ENCODE measurements around the gene PRPH. TPM values are rescaled to one million over a fixed set of nuclear protein-coding genes. Genes with fewer than 3 reads are reported as not detected.

PRPH gene
- polyA plus RNA-seq, 1 donor (not counting 4 experiments of a cell fraction or from before 2014, with no cell fraction given) = 0.05 TPM

- TF ChIP-seq EZH2 (IDR thresholded peaks at IDR 0.05; ENCODE audit: low read length) (no peak), CTCF (optimal IDR thresholded peaks at IDR 0.05 in 1 of 3, IDR thresholded peaks at IDR 0.05 in 1 of 3, conservative IDR thresholded peaks at IDR 0.05 in 1 of 3; ENCODE audit: extremely low read depth in 1 of 3, insufficient read depth in 2 of 3, low read length in 3 of 3) (no peak)
Observed at GRCh38 chr12:49338830-49339463, 44.0 kb downstream of the PRPH start.

GRCh38 chr12:49339464-49339861 lies 44.5 kb downstream of the PRPH start:
- no peaks in the 10 kb centered on the region for H4K20me1 ChIP-seq (ENCODE audit: control insufficient read depth, extremely low read depth, insufficient read depth, low read length)
- H2AFZ ChIP-seq (ENCODE audit: control insufficient read depth, low read length) = no peak overlapping the region
- H3K4me1 ChIP-seq (ENCODE audit: control insufficient read depth, extremely low read depth, insufficient read depth, low read length) = peaks cover 13% of the 10 kb centered on the region
- dilution Hi-C loops (cut with MboI; ENCODE audit: extremely low pct_ligation_motif_present, low sequenced_read_pairs) = no loop called here
- no peaks in the 10 kb centered on the region for H3K79me2 ChIP-seq (ENCODE audit: control insufficient read depth, insufficient read depth, low read length)
- DNase-seq (ENCODE audit: low read depth, low spot score) = no peak
- no peaks in the 10 kb centered on the region for H3K9me3 ChIP-seq (ENCODE audit: control insufficient read depth, low read depth, low read length)
- H3K36me3 ChIP-seq (ENCODE audit: control insufficient read depth in 2 of 2, extremely low read depth in 1 of 2, insufficient read depth in 2 of 2, low read length in 2 of 2) = no peaks in the 10 kb centered on the region
- H3K27me3 ChIP-seq (ENCODE audit: control insufficient read depth, extremely low read depth, insufficient read depth, low read length) = peaks cover 53% of the 10 kb centered on the region
- no peak overlapping the region for H3K4me3 ChIP-seq (ENCODE audit: control insufficient read depth in 2 of 3, extremely low read depth in 1 of 3, insufficient read depth in 2 of 3, low read depth in 1 of 3, low read length in 3 of 3)
- no peaks in the 10 kb centered on the region for H3K9me1 ChIP-seq (ENCODE audit: control insufficient read depth, extremely low read depth, insufficient read depth, low read length)
- H3K9ac ChIP-seq (ENCODE audit: control insufficient read depth, extremely low read depth, insufficient read depth, low read length) = no peak overlapping the region
- FAIRE-seq = no peak
- H3K27ac ChIP-seq (ENCODE audit: control insufficient read depth, insufficient read depth, low read length) = no peak overlapping the region
- TF ChIP-seq EZH2 (IDR thresholded peaks at IDR 0.05; ENCODE audit: low read length) = no peak
- TF ChIP-seq CTCF (optimal IDR thresholded peaks at IDR 0.05 in 1 of 3, IDR thresholded peaks at IDR 0.05 in 1 of 3, conservative IDR thresholded peaks at IDR 0.05 in 1 of 3; ENCODE audit: extremely low read depth in 1 of 3, insufficient read depth in 2 of 3, low read length in 3 of 3) = no peak
- H3K4me2 ChIP-seq (ENCODE audit: control insufficient read depth, extremely low read depth, insufficient read depth, low read depth, low read length) = no peak overlapping the region

More at GRCh38 chr12:49338830-49339463, 44.0 kb downstream of the PRPH start:
- Histone ChIP-seq H3K9me3 (ENCODE audit: control insufficient read depth, low read depth, low read length) (no peaks in the 10 kb centered on the region), H2AFZ (ENCODE audit: control insufficient read depth, low read length) (no peak overlapping the region), H3K27me3 (ENCODE audit: control insufficient read depth, extremely low read depth, insufficient read depth, low read length) (peaks cover 49% of the 10 kb centered on the region), H3K27ac (ENCODE audit: control insufficient read depth, insufficient read depth, low read length) (no peak overlapping the region), H3K4me3 (ENCODE audit: control insufficient read depth in 2 of 3, extremely low read depth in 1 of 3, insufficient read depth in 2 of 3, low read depth in 1 of 3, low read length in 3 of 3) (no peak overlapping the region), H3K36me3 (ENCODE audit: control insufficient read depth in 2 of 2, extremely low read depth in 1 of 2, insufficient read depth in 2 of 2, low read length in 2 of 2) (no peaks in the 10 kb centered on the region), H3K79me2 (ENCODE audit: control insufficient read depth, insufficient read depth, low read length) (no peaks in the 10 kb centered on the region), H4K20me1 (ENCODE audit: control insufficient read depth, extremely low read depth, insufficient read depth, low read length) (no peaks in the 10 kb centered on the region), H3K9me1 (ENCODE audit: control insufficient read depth, extremely low read depth, insufficient read depth, low read length) (no peaks in the 10 kb centered on the region), H3K9ac (ENCODE audit: control insufficient read depth, extremely low read depth, insufficient read depth, low read length) (no peak overlapping the region), H3K4me1 (ENCODE audit: control insufficient read depth, extremely low read depth, insufficient read depth, low read length) (peaks cover 13% of the 10 kb centered on the region), H3K4me2 (ENCODE audit: control insufficient read depth, extremely low read depth, insufficient read depth, low read depth, low read length) (no peak overlapping the region)
- FAIRE-seq (no peak), DNase-seq (ENCODE audit: low read depth, low spot score) (no peak)
- dilution Hi-C loops (cut with MboI; ENCODE audit: extremely low pct_ligation_motif_present, low sequenced_read_pairs) = no loop called here

Measured in keratinocyte (primary cell).